Activated naive CD8-positive, alpha-beta T cell treated with anti-CD3 and anti-CD28 coated beads for 36 hours (primary cell): ENCODE measurements around the gene HAX1. TPM values are rescaled to one million over a fixed set of nuclear protein-coding genes. Genes with fewer than 3 reads are reported as not detected.

Source experiments
- total RNA-seq, 2 experiments: library from RNA; stranded (reverse); gene quantifications; one replicate each; pipeline ENCODE4 v1.2.3, GENCODE V29; 2021

Gene HAX1
- total RNA-seq, 2 experiments from 2014 or later, result 167 to 181 TPM

Other genes starting within 250 kb of the HAX1 start
- under 1 TPM in 1 of 2 experiments, not detected in 1; 0.04 TPM for gene NUP210L, start 117.6 kb upstream of the HAX1 start, total RNA-seq
- gene TPM3, start 80.5 kb upstream of the HAX1 start, total RNA-seq, result 100 to 1,000 TPM; 725 to 753 TPM
- gene CFAP141, start 66.3 kb upstream of the HAX1 start, total RNA-seq, result not detected
- 100 to 1,000 TPM; 247 to 266 TPM for gene UBAP2L, start 51.7 kb upstream of the HAX1 start, total RNA-seq
- not detected for gene AQP10, start 48.5 kb downstream of the HAX1 start, total RNA-seq
- 10 to 100 TPM; 64.9 to 66.4 TPM for gene ATP8B2, start 52.9 kb downstream of the HAX1 start, total RNA-seq
- gene IL6R, start 132.7 kb downstream of the HAX1 start, total RNA-seq, result 1 to 10 TPM; 2.3 to 2.4 TPM
- gene TDRD10, start 229.6 kb downstream of the HAX1 start, total RNA-seq, result not detected
- not detected for gene SHE, start 229.8 kb downstream of the HAX1 start, total RNA-seq